Stimulated activated CD8-positive, alpha-beta memory T cell treated with anti-CD3 and anti-CD28 coated beads, Interleukin-7, amount 100 ng/mL, for 1 hour (primary cell): ENCODE data around the gene QRFPR.
"Not testable (repeated sequence)": the region's sequence is repeated elsewhere in the genome, so short reads cannot be mapped to it uniquely, and the experiment has no call there.

Source experiments
- DNase-seq, 2 donors: peaks; one replicate each; pipeline ENCODE4 v3.0.0-alpha.2; 2020; ENCODE audit warnings: low read depth in 2 of 2

The QRFPR gene

DNA sequence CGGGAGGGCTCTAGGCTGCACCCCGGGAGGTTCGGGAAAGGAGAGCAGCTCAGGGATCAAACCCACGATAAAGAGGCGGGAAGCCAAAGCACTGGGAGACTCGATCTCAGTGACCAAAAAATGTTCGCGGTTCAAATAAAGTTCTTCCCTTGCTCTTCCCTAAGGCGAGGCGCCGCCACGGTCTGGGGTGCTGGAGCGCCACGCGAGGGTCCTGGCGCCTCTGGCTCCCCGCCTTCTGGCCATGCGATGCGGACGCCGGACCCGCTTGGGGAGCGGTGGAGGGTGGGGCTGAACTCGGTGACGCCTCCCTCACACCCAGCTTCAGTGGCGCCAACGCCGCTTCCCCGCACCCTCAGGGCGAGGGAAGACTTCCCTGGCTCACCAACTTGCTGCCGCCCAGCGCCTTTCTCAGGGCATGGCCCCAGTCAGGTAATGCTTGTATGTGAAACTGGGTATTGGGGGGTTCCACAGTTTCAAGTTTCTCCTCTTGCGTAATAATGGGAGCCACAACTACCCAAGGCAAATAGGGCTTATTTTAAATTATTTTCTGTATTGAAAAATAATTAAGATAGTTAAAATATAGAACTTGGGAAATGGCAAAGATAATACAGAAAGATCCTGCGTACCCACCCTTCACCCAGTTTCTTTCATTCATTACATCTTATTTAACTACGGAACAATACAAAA is at the start of gene QRFPR:
TSS of gene QRFPR (minus strand) at position 243 of the 687 bp plus-strand sequence. CDS start 371 bp downstream, outside the sequence.
- DNase-seq = no peak

GRCh38 chr4:121428721-121429120 is 47.9 kb upstream of the QRFPR start:
- DNase-seq = no peak

DNA sequence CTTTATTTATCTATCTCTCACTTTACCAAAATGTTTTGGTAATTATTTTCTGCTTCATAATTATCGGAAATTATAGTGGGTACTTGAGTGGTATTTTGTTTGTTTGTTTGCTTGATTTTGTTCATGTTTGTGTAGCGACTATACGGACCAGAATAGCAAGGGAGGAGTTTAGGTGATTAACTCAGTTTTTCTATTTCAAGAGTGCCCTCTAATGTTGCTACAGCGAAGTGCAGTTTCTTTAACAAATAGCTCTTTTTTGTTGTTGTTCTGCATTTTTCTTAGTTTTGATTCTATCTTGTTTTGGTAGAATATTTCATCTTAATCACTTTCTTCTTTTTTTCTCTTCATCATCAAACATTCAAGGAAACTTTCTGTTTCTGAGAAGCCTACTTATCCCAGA is 40.8 kb upstream of the QRFPR start:
- DNase-seq = no peak

- no peak for DNase-seq
These were observed 30.4 kb upstream of the QRFPR start for GRCh38 chr4:121411151-121411744.

- DNase-seq = not testable (repeated sequence)
These were observed 27.7 kb upstream of the QRFPR start for GRCh38 chr4:121408567-121408966.

DNA sequence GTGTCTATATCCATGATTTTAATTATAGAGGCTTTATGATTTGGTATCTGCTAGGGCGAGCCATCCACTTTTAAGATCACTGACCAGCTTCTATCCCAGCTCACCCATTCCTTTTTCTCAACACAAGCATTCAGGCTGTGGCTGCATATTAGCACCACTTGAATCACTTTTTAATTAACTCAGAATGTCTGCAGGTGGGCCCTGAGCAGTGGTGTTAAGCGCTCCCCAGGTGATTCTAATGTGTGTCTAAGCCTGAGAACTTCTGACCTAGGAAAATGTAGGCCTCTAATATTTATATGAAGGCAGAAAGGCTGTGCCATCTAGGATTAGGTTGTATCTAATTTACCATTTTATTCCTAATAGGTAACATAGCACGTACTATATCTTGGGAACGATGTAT is 19.8 kb upstream of the QRFPR start:
- DNase-seq = no peak

GRCh38 chr4:121397941-121398601 is 17.3 kb upstream of the QRFPR start:
- no peak for DNase-seq

DNA sequence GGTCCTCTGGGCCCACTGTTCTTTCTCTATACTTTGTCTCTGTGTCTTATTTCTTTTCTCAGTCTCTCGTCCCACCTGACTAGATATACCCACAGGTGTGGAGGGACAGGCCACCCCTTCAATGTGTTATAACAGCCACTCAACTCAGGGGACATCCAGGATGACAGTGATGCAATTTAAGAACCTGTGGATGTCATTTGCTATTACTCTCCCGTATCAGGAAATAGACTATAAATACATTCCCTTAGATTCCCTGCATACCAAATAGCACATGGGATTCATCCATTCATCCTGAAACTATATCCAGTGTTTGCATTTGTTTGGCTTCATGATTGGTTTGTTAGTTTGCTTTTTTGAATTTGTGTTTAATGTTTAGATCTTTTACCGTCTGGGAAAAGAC is 16.6 kb upstream of the QRFPR start:
- no peak for DNase-seq

DNA sequence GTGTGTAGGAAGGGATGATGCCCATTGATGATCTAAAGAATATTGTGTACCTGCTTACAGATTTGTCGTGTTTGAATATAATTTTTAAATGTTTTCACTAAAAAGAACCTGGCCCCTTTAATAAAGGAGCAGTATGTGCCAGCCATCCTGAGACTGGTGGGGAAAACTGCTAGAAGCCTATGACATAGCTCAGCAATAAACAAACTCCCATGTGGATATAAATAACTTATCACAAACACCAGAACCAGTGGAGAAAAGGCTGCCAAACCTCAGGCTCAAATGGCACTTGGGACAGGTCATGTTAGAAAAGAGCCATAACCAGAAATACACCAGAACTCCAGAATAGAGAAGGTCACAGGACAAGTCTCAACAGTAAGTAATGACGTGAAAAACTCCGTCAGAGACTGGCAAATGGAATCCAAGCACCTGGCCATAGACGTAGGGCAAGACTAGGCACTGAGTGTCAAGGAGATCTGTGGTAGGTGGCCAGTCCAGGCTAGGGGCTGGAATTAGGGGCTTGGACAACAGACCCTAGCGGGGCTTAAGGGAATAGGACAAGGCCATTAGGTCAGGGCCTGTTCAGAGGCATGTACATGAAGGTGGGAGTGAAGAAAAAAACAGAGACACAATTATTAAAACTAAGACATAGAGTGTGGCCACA is 11.7 kb upstream of the QRFPR start:
- DNase-seq = no peak

DNA sequence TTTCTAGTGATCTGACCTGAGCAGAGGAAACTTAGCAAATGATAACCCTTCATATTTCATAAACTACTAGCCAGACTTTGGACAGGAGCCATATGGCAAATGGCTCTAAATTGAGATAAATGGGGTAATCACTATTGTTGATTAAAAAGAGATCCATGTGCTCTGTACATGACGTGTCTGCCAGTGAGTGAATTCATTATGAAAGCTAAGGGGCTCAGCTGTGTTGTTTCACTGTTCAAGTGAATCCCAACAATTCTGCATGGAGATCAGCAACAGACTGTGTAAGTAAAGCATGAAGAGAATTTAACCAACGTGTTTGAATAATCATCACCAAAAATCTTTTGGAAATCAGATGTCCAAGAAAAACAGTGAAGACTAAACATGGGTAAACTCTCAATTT is 9.5 kb upstream of the QRFPR start:
- DNase-seq = no peak

DNA sequence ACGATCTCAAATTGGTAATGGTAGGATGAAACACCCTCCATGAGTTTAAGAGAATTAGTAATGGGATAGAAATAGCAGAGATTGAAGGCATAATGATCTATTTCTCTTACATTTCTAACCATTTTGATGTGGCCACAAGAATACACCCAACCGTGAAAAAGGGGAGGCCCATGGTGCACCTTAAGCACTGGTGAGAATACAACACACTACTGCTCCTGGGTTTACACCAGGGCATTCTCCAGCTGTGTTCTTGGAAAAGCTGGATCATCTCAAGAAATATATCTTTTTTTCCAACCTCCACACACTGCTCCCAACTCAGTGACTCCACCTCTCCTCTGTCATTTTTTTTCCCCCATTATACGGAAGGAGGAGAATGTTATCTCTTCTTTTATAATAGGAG is 1.5 kb downstream of the QRFPR start:
- no peak for DNase-seq

DNA sequence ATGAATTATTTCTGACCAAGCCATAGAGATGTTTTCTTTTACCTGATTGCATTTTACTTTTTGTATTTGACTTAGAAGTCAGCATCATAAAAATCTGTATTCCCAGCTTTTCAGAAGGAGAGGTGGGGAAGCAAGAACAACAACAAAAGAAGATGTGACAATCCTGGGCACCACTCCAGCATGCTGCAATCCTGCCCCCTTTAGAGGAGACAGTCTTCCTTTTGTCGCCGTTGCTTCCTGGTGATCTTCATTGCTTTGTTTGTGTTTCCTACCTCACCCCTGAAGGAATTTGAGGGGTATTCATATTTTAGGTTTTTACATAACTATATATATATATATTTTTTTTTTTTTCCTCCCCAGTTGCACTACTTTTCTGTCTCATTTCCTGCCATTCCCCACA is 3.7 kb downstream of the QRFPR start:
- no peak for DNase-seq

DNA sequence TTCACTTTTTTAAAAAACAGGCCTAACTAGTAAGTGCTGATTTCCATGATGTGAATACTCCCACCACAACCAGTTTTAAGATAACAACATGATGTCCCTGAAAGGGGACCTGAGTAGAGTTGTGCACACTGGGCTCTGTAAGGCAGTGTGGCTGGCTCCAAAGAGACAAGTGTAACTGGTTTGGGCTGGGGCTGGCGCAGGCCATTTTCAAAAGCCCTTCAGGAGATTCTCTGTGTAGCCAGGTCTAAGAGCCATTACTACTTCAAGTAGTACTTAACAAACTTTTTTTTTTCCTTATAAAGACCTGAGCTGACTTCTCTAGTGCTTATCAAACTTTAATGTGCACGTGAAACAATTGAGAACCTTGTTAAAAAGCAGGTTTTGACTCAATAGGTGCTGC is 4.3 kb downstream of the QRFPR start:
- DNase-seq = no peak

GRCh38 chr4:121376097-121376496 is 4.7 kb downstream of the QRFPR start:
- DNase-seq = no peak

DNA sequence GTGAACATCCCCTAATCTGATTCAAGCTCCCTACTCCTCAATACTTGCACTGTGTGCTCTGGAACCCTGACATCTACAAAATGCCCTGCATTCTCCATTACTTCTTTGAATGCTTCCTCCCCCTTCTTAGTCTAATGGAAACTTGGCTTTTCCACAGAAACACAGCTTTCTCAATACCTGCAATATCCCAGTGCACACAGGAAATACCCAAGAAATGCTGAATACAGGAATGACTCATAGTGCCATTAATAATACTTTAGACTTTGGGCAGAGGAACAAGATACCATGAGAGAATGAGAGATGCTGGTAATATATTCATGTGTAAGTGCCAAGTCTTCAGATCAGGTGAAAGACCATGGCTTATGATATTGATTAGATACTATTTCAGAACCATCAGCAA is 5.6 kb downstream of the QRFPR start:
- no peak for DNase-seq

- DNase-seq = no peak
These were observed 7.0 kb downstream of the QRFPR start for GRCh38 chr4:121373841-121374240.

GRCh38 chr4:121370729-121371325 is 10.0 kb downstream of the QRFPR start:
- no peak for DNase-seq

GRCh38 chr4:121360495-121360894 is 20.3 kb downstream of the QRFPR start:
- no peak for DNase-seq

- DNase-seq = no peak
These were observed 22.3 kb downstream of the QRFPR start for GRCh38 chr4:121358473-121358872.

DNA sequence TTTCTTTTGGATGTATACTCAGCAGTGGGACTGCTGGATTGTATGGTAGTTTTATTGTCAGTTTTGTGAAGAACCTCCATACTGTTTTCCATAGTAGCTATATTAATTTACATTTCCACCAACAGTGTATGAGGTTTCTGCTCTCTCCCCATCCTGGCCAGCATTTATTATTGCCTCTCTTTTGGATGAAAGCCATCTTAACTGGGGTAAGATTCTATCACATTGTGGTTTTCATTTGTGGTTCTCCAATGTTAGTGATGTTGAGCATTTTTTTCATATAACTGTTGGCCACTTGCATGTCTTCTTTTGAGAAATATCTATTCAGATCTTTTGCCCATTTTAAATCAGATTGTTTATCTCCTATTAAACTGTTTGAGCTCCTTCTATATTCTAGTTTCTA is 27.6 kb downstream of the QRFPR start:
- DNase-seq = no peak

DNA sequence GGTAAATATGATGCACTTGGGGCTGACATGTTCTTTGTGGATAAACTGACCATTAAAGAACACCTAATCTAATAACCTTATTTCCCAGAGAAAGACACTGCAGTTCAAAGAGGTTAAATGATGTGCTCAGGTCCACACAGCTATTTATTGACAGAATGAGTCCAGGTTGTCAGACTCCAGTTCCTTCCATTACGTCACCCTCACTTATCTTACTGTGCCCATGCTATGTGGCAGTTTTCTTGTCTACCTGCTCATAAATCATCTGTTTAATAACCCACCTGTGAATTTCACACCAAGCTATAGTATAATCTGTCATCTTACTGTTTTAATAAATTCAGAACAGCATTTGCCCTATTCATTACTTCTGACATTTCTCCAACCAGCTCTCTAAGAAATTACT is 36.7 kb downstream of the QRFPR start:
- no peak for DNase-seq

GRCh38 chr4:121340247-121340646 is 40.6 kb downstream of the QRFPR start:
- DNase-seq = no peak
